K562 (cell line): ENCODE measurements around the gene DGKB. TPM values are rescaled to one million over a fixed set of nuclear protein-coding genes. Genes with fewer than 3 reads are reported as not detected.

Experiments
- ATAC-seq: fragments of 200-7000 bp; cut with Tn5 transposase; 3 replicates; pipeline ENCODE4 v1.9.1; 2020; ENCODE audit warnings: moderate library complexity
- BruUV-seq: library from RNA; stranded (reverse); fragments of 400-500 nt; replicated peaks from 2 replicates; lab custom pipeline; 2021; lab: Mats Ljungman, UMichigan
- CTCF ChIA-PET: fragments of 300-600 bp; formaldehyde crosslinking; extraction: SDS; loops from one replicate; lab custom pipeline; 2021; ENCODE audit warnings: low intra/inter-chr PET ratio; lab: Yijun Ruan, JAX
- POLR2A ChIA-PET: fragments of 300-600, 350-650 bp; sonication (Branson Sonifier 250); formaldehyde crosslinking; extraction: SDS; loops from one replicate; lab custom pipeline; 2021; ENCODE audit warnings: antibody characterized with exemption, inconsistent platforms; lab: Yijun Ruan, JAX
- DNase-seq, 4 experiments: peaks; one replicate each; pipeline versions ENCODE4 v3.0.0 to v3.0.0-alpha.2; 2011 to 2018; ENCODE audit warnings: low spot score in 3 of 4, mixed read lengths in 3 of 4; ENCODE audit errors: extremely low read depth in 1 of 4
- FAIRE-seq: peaks from 2 replicates; lab custom pipeline; 2011; peaks lifted over from hg19 to GRCh38; lab: Jason Lieb, UNC
- H2AFZ ChIP-seq: 2 replicates; pipeline ENCODE4 v1.6.0; 2011; ENCODE audit warnings: low read depth, low read length, control low read depth, inconsistent platforms
- H3K27ac ChIP-seq: fragments of 200-600 bp; 3 replicates; pipeline ENCODE4 v1.8.0; 2011; ENCODE audit warnings: low read depth, mild to moderate bottlenecking, control low read depth, inconsistent platforms, low read length, moderate library complexity, mixed read lengths; ENCODE audit errors: extremely low read depth
- H3K27me3 ChIP-seq, 2 experiments: fragments of 300-600 bp in 1 of 2; 2 replicates in 1 of 2; 3 replicates in 1 of 2; pipeline versions ENCODE4 v1.6.0 to v1.8.0; 2011; ENCODE audit warnings: inconsistent platforms in 2 of 2, low read length in 2 of 2, mild to moderate bottlenecking in 1 of 2, mixed read lengths in 1 of 2, moderate library complexity in 1 of 2; ENCODE audit not compliant: control insufficient read depth in 2 of 2, insufficient read depth in 2 of 2
- H3K36me3 ChIP-seq: fragments of 300-600 bp; 3 replicates; pipeline ENCODE4 v1.8.0; 2011; ENCODE audit warnings: mild to moderate bottlenecking, low read length, inconsistent platforms; ENCODE audit not compliant: control insufficient read depth, insufficient read depth
- H3K4me1 ChIP-seq, 2 experiments: fragments of 200-600 bp in 1 of 2; replicated peaks in 1 of 2; 2 replicates in 1 of 2; 3 replicates in 1 of 2; pipeline versions ENCODE4 v1.5.1 to v1.8.0; 2011; ENCODE audit warnings: inconsistent platforms in 2 of 2, low read length in 2 of 2, mild to moderate bottlenecking in 1 of 2, mixed read lengths in 1 of 2, moderate library complexity in 1 of 2; ENCODE audit not compliant: control insufficient read depth in 2 of 2, insufficient read depth in 2 of 2
- H3K4me2 ChIP-seq: 2 replicates; pipeline ENCODE4 v1.6.1; 2011; ENCODE audit warnings: low read length, control low read depth, inconsistent platforms, mixed read lengths; ENCODE audit not compliant: insufficient read depth
- H3K4me3 ChIP-seq: fragments of 200-600 bp; sonication (generic), shearing (Covaris generic); 2 replicates; pipeline ENCODE4 v1.5.1; 2016; ENCODE audit warnings: control low read depth, inconsistent platforms
- H3K79me2 ChIP-seq: fragments of 200-600 bp; 3 replicates; pipeline ENCODE4 v1.8.0; 2011; ENCODE audit warnings: low read length, inconsistent platforms; ENCODE audit not compliant: control insufficient read depth, insufficient read depth
- H3K9ac ChIP-seq, 2 experiments: 2 replicates each; pipeline versions ENCODE4 v1.6.0 to v1.6.1; 2011; ENCODE audit warnings: low read depth in 2 of 2, low read length in 2 of 2, control low read depth in 1 of 2, inconsistent platforms in 1 of 2, mild to moderate bottlenecking in 1 of 2, mixed read lengths in 1 of 2; ENCODE audit not compliant: insufficient read depth in 1 of 2
- H3K9me1 ChIP-seq: one replicate; pipeline ENCODE4 v1.6.0; 2011; ENCODE audit warnings: inconsistent platforms, mild to moderate bottlenecking, low read length, moderate library complexity; ENCODE audit not compliant: control insufficient read depth, insufficient read depth
- H3K9me3 ChIP-seq: replicated peaks from 2 replicates; pipeline ENCODE4 v1.5.1; 2011; ENCODE audit warnings: low read depth, low read length, inconsistent platforms; ENCODE audit not compliant: control insufficient read depth, insufficient read depth
- H4K20me1 ChIP-seq: replicated peaks from 2 replicates; pipeline ENCODE4 v1.6.1; 2011; ENCODE audit warnings: low read length, inconsistent platforms, mixed read lengths; ENCODE audit not compliant: control insufficient read depth, insufficient read depth
- CHAMP1 ChIP-seq: fragments of 450-650 bp; IDR thresholded peaks from 2 replicates; pipeline ENCODE4 v1.6.1; 2016; ENCODE audit warnings: mild to moderate bottlenecking
- HOXB6 ChIP-seq: fragments of 250-450 bp; sonication (Bioruptor Pico); IDR thresholded peaks from 2 replicates; pipeline ENCODE4 v1.5.1; 2022; ENCODE audit warnings: mild to moderate bottlenecking, borderline replicate concordance
- KDM4B ChIP-seq, 2 experiments: fragments of 450-650 bp in 1 of 2; sonication (generic) in 1 of 2; IDR thresholded peaks; 2 replicates each; pipeline ENCODE4 v1.6.1; 2016 to 2017; ENCODE audit warnings: borderline replicate concordance in 2 of 2, antibody characterized with exemption in 1 of 2, low read depth in 1 of 2, mild to moderate bottlenecking in 1 of 2
- NRF1 ChIP-seq, 2 experiments: fragments of 450-650 bp; IDR thresholded peaks in 1 of 2; conservative IDR thresholded peaks in 1 of 2; 2 replicates each; pipeline ENCODE4 v1.6.1; 2014; ENCODE audit warnings: mild to moderate bottlenecking in 2 of 2
- TCFL5 ChIP-seq: fragments of 250-450 bp; sonication (Bioruptor Pico); conservative IDR thresholded peaks from 2 replicates; pipeline ENCODE4 v1.6.1; 2021; ENCODE audit warnings: mild to moderate bottlenecking, moderate library complexity, matching md5 sums
- U2AF1 ChIP-seq: fragments of 200-400 bp; formaldehyde crosslinking; optimal IDR thresholded peaks from 2 replicates; pipeline ENCODE3; 2017; ENCODE audit warnings: mild to moderate bottlenecking, low read depth, low read length, moderate library complexity
- ZBTB11 ChIP-seq, 3 experiments: fragments of 200-800 bp in 1 of 3; fragments of 250-450 bp in 1 of 3; fragments of 450-650 bp in 1 of 3; sonication (Bioruptor Pico) in 1 of 3; sonication (Bioruptor generic) in 1 of 3; formaldehyde crosslinking in 1 of 3; IDR thresholded peaks; 2 replicates each; pipeline versions ENCODE4 v1.6.1 to v1.8.0; 2016 to 2022; ENCODE audit warnings: mild to moderate bottlenecking in 2 of 3, missing genetic modification characterization in 2 of 3, missing compliant biosample characterization in 1 of 3, moderate library complexity in 1 of 3
- WGBS: fragments of 100-300 bp; shearing (Covaris generic); methylation state at CpG from one replicate; pipeline ENCODE4 v1.1.6; 2016; ENCODE audit warnings: low coverage, mixed read lengths; ENCODE audit not compliant: insufficient coverage; ENCODE audit errors: missing lambda C conversion rate; 5-methylcytosine and 5-hydroxymethylcytosine counted together
- in situ Hi-C: fragments of 300-500 bp; cut with MboI; formaldehyde crosslinking; loops from 4 replicates; pipeline ENCODE4 v1.15.0; 2018; ENCODE audit warnings: inconsistent platforms, mixed read lengths
- intact Hi-C: fragments of 100-400 bp; cut with micrococcal nuclease; formaldehyde crosslinking; loops from 2 replicates; pipeline ENCODE4 v1.14.2; 2022
- polyA plus RNA-seq, 8 experiments: library from polyadenylated mRNA; depleted of rRNA in 4 of 8; stranded (reverse) in 5 of 8; unstranded in 3 of 8; fragments of >200 nt; fragmentation: Nextera tagmentation in 2 of 8; fragmentation: Illumina TruSeq in 1 of 8; extraction: Ambion mirVana in 2 of 8; extraction: Trizol in 1 of 8; gene quantifications; 2 replicates each; pipeline versions ENCODE4 v1.2.1 to v1.2.3, GENCODE V29; 2011 to 2014; ENCODE audit warnings: inconsistent platforms in 1 of 8, missing spikeins in 1 of 8
- total RNA-seq, 7 experiments: library from RNA; depleted of rRNA in 6 of 7; stranded (reverse); fragments of >200 nt in 6 of 7; fragmentation: Illumina TruSeq in 2 of 7; extraction: Trizol in 2 of 7; gene quantifications; 2 replicates each; pipeline versions ENCODE4 v1.2.1 to v1.2.3, GENCODE V29; 2011 to 2021; ENCODE audit warnings: low replicate concordance in 1 of 7
- TF ChIP-seq, protein P1 (sequence below): fragments of 450-650 bp; IDR thresholded peaks from 2 replicates; pipeline ENCODE4 v1.6.1; 2016; ENCODE audit warnings: antibody characterized with exemption
- TF ChIP-seq, protein P2 (sequence below), 2 experiments: IDR thresholded peaks in 1 of 2; conservative IDR thresholded peaks in 1 of 2; 2 replicates each; pipeline ENCODE4 v1.6.1; 2016; ENCODE audit warnings: low read depth in 2 of 2, mild to moderate bottlenecking in 1 of 2, missing compliant biosample characterization in 1 of 2, missing genetic modification characterization in 1 of 2, moderate library complexity in 1 of 2

Gene DGKB
- total and polyA plus RNA-seq, 9 of the 15 experiments (the other 6 are each of a cell fraction or from before 2014, with no cell fraction given), result 0.01 TPM; not detected in 8

- TF ChIP-seq NRF1 (conservative IDR thresholded peaks at IDR 0.05 in 1 of 2, IDR thresholded peaks at IDR 0.05 in 1 of 2) (no peak), CHAMP1 (no peak)
- TF ChIP-seq, protein P1, sequence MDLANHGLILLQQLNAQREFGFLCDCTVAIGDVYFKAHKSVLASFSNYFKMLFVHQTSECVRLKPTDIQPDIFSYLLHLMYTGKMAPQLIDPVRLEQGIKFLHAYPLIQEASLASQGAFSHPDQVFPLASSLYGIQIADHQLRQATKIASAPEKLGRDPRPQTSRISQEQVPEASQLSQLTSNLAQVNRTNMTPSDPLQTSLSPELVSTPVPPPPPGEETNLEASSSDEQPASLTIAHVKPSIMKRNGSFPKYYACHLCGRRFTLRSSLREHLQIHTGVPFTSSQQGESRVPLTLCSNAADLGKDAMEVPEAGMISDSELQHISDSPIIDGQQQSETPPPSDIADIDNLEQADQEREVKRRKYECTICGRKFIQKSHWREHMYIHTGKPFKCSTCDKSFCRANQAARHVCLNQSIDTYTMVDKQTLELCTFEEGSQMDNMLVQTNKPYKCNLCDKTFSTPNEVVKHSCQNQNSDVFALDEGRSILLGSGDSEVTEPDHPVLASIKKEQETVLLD, result no peak
Measured at GRCh38 chr7:14835384-14835783, 67.2 kb downstream of the DGKB start (continued).

DNA sequence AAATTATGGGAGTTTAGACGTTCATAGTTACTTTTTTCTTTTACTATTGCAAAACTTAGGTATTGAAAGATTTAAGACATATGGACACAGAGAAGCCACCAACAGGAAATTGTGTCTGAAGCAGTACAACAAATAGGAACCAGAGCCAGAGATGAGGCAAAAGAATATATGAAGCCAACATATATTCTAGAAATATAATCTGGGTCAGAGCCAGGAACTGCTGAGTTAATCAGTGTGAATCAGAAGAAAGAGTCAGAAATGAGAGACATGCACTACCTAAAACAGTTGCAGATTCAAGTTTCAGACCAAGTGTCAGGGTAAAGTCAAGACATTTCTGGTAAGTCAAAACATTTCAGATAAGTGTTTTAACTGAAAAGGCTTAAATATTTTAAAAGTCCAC is 67.7 kb downstream of the DGKB start:
- ChIA-PET POLR2A (no interaction called here), CTCF (no interaction called here)
- WGBS, result 0% methylated on average over 1 of the region's 1 CpG
- Histone ChIP-seq H3K79me2 (no peaks in the 10 kb centered on the region), H3K4me3 (no peak overlapping the region), H3K27me3 (no peaks in the 10 kb centered on the region), H2AFZ (no peak overlapping the region), H3K9me1 (no peaks in the 10 kb centered on the region), H3K4me2 (no peak overlapping the region), H3K27ac (no peak overlapping the region), H3K36me3 (no peaks in the 10 kb centered on the region), H3K9ac (no peak overlapping the region), H3K4me1 (no peaks in the 10 kb centered on the region), H3K9me3 (no peaks in the 10 kb centered on the region), H4K20me1 (no peaks in the 10 kb centered on the region)
- intact Hi-C loops, result no loop called here
- ATAC-seq (no peak), FAIRE-seq (no peak), DNase-seq (no peak)
- BruUV-seq, result no TSS peak
- in situ Hi-C loops, result no loop called here
- TF ChIP-seq, protein P2, sequence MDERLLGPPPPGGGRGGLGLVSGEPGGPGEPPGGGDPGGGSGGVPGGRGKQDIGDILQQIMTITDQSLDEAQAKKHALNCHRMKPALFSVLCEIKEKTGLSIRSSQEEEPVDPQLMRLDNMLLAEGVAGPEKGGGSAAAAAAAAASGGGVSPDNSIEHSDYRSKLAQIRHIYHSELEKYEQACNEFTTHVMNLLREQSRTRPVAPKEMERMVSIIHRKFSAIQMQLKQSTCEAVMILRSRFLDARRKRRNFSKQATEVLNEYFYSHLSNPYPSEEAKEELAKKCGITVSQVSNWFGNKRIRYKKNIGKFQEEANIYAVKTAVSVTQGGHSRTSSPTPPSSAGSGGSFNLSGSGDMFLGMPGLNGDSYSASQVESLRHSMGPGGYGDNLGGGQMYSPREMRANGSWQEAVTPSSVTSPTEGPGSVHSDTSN (CRISPR knock-in tag; IDR thresholded peaks at IDR 0.05; ENCODE audit: low read depth), result no peak
- TF ChIP-seq, protein P2 (tag; conservative IDR thresholded peaks at IDR 0.05; ENCODE audit: low read depth), result no peak
- TF ChIP-seq HOXB6 (CRISPR knock-in tag), result no peak
- no peak for TF ChIP-seq ZBTB11 (CRISPR knock-in tag; IDR thresholded peaks at IDR 0.05)
- no peak for TF ChIP-seq U2AF1
- TF ChIP-seq KDM4B (IDR thresholded peaks at IDR 0.05; ENCODE audit: borderline replicate concordance in 2 of 2, low read depth in 1 of 2), result no peak
- no peak for TF ChIP-seq TCFL5
